Testis (tissue), 2 donors: ENCODE data around the gene PKD2.

Experiments
- POLR2A ChIP-seq: fragments of 450-650 bp; IDR thresholded peaks from one replicate; pipeline ENCODE4 v1.6.1; 2017; ENCODE audit warnings: antibody characterized with exemption, mild to moderate bottlenecking, moderate library complexity
- TF ChIP-seq, protein P1 (sequence below), 3 experiments: fragments of 450-650 bp in 2 of 3; fragments of 200-600 bp in 1 of 3; sonication (generic) in 1 of 3; IDR thresholded peaks; one replicate each; pipeline ENCODE4 v1.5.1; 2016 to 2019; ENCODE audit warnings: antibody characterized with exemption in 3 of 3, mild to moderate bottlenecking in 2 of 3, moderate library complexity in 1 of 3

DNA sequence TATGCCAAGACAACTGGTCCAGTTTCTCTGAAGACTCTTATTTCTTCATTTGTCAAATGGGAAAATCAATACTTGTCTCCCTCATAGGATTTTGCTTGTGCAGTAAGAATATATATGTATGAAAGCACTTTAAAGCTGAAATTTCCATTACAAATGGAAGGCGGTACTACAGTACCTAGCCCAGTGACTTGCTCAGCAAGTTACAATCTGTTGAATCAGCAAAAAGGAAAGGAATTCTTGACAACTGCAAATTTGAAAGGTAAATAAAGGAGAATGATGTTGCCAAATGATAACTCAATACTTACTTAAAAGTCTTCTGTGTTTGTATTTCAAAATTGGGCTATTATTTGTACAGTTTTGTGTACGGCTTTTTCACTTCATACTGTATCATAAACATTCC lies 71.1 kb downstream of the PKD2 start:
- TF ChIP-seq, protein P1, sequence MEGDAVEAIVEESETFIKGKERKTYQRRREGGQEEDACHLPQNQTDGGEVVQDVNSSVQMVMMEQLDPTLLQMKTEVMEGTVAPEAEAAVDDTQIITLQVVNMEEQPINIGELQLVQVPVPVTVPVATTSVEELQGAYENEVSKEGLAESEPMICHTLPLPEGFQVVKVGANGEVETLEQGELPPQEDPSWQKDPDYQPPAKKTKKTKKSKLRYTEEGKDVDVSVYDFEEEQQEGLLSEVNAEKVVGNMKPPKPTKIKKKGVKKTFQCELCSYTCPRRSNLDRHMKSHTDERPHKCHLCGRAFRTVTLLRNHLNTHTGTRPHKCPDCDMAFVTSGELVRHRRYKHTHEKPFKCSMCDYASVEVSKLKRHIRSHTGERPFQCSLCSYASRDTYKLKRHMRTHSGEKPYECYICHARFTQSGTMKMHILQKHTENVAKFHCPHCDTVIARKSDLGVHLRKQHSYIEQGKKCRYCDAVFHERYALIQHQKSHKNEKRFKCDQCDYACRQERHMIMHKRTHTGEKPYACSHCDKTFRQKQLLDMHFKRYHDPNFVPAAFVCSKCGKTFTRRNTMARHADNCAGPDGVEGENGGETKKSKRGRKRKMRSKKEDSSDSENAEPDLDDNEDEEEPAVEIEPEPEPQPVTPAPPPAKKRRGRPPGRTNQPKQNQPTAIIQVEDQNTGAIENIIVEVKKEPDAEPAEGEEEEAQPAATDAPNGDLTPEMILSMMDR (IDR thresholded peaks at IDR 0.05): no peak
- no peak for TF ChIP-seq POLR2A
